Parathyroid adenoma (tissue), 2 donors: ENCODE data around the gene MATR3.
"Not testable (repeated sequence)": the region's sequence is repeated elsewhere in the genome, so short reads cannot be mapped to it uniquely, and the experiment has no call there.

Source experiments
- H2AFZ ChIP-seq: fragments of 300-600 bp; sonication (generic); one replicate; pipeline ENCODE4 v1.7.0; 2017; ENCODE audit warnings: antibody characterized with exemption, mild to moderate bottlenecking
- H3K27ac ChIP-seq: fragments of 300-600 bp; sonication (generic); one replicate; pipeline ENCODE4 v1.7.0; 2017
- H3K27me3 ChIP-seq: fragments of 300-600 bp; sonication (generic); one replicate; pipeline ENCODE4 v1.7.0; 2017; ENCODE audit warnings: low read length; ENCODE audit not compliant: control insufficient read depth, insufficient read depth
- H3K36me3 ChIP-seq: fragments of 300-600 bp; sonication (generic); one replicate; pipeline ENCODE4 v1.7.0; 2017; ENCODE audit warnings: low read length; ENCODE audit not compliant: control insufficient read depth, insufficient read depth
- H3K4me1 ChIP-seq: fragments of 300-600 bp; sonication (generic); one replicate; pipeline ENCODE4 v1.7.0; 2017; ENCODE audit warnings: control low read depth
- H3K4me2 ChIP-seq: fragments of 300-600 bp; sonication (generic); one replicate; pipeline ENCODE4 v1.7.0; 2017; ENCODE audit warnings: low read length
- H3K4me3 ChIP-seq: fragments of 300-600 bp; sonication (generic); one replicate; pipeline ENCODE4 v1.7.0; 2017; ENCODE audit warnings: low read depth, low read length
- H3K79me2 ChIP-seq: fragments of 300-600 bp; sonication (generic); one replicate; pipeline ENCODE4 v1.7.0; 2017; ENCODE audit warnings: control low read depth
- H3K9ac ChIP-seq: fragments of 300-600 bp; sonication (generic); one replicate; pipeline ENCODE4 v1.7.0; 2017; ENCODE audit warnings: mild to moderate bottlenecking
- H3K9me3 ChIP-seq: fragments of 300-600 bp; sonication (generic); one replicate; pipeline ENCODE4 v1.7.0; 2017; ENCODE audit warnings: low read length; ENCODE audit not compliant: control insufficient read depth
- TF ChIP-seq, protein P1 (sequence below): fragments of 300-600 bp; sonication (generic); IDR thresholded peaks from one replicate; pipeline ENCODE4 v1.7.0; 2017; ENCODE audit warnings: antibody characterized with exemption, mild to moderate bottlenecking
- donor health status: primary hyperparathyroidism.

MATR3 gene

DNA sequence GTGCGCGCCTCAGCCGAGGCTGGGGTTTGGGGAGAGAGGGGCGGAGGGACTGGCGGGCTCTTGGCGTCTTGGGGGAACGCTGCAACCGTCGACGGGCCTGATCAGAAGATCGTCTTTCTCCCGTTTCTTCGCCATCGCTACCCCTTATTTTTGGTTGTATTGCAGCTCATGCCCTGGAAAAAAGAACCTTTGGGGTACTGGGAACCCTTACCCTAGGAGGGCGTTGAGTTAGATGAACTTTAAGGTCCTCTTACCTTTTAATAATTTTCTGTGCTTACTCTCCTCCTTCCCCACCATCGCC lies 48.8 kb downstream of the MATR3 start:
- no peak overlapping the region for H3K9ac ChIP-seq
- peaks cover 9% of the 10 kb centered on the region for H3K4me1 ChIP-seq
- no peaks in the 10 kb centered on the region for H3K27me3 ChIP-seq
- H3K9me3 ChIP-seq: no peaks in the 10 kb centered on the region
- peak overlapping the region; percentile 98 for H3K27ac ChIP-seq
- TF ChIP-seq, protein P1, sequence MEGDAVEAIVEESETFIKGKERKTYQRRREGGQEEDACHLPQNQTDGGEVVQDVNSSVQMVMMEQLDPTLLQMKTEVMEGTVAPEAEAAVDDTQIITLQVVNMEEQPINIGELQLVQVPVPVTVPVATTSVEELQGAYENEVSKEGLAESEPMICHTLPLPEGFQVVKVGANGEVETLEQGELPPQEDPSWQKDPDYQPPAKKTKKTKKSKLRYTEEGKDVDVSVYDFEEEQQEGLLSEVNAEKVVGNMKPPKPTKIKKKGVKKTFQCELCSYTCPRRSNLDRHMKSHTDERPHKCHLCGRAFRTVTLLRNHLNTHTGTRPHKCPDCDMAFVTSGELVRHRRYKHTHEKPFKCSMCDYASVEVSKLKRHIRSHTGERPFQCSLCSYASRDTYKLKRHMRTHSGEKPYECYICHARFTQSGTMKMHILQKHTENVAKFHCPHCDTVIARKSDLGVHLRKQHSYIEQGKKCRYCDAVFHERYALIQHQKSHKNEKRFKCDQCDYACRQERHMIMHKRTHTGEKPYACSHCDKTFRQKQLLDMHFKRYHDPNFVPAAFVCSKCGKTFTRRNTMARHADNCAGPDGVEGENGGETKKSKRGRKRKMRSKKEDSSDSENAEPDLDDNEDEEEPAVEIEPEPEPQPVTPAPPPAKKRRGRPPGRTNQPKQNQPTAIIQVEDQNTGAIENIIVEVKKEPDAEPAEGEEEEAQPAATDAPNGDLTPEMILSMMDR: no peak
- no peaks in the 10 kb centered on the region for H3K36me3 ChIP-seq
- peak overlapping the region; percentile 88 for H3K4me2 ChIP-seq
- peaks cover 41% of the 10 kb centered on the region for H3K79me2 ChIP-seq
- peak overlapping the region; percentile 91 for H2AFZ ChIP-seq
- peak overlapping the region; percentile 91 for H3K4me3 ChIP-seq

GRCh38 chr5:139343476-139343875 lies 49.9 kb downstream of the MATR3 start:
- no peak overlapping the region for H3K9ac ChIP-seq
- peaks cover 9% of the 10 kb centered on the region for H3K4me1 ChIP-seq
- H3K4me3 ChIP-seq: peak overlapping the region; percentile 91

DNA sequence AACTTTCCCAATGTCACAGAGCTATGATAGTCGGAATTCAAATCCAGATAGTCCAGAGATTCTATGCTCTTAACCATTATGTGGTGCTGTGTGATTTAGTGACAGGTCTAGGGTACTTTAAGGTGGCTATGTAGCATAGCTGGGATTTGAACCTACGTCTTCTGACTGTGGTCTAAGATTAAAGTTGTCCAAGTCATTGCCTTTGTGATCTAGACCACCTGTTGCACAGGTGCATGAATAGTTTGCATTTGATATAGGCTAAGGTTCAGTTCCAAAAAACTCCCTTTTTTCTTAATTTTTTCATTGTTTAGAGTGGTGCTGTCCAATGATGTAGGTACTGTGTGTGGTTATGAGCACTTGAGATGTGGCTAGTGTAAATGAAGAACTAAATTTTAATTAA lies 50.6 kb downstream of the MATR3 start:
- H3K79me2 ChIP-seq: peaks cover 53% of the 10 kb centered on the region
- no peak overlapping the region for H3K4me2 ChIP-seq
- H3K9me3 ChIP-seq: no peaks in the 10 kb centered on the region
- peaks cover 9% of the 10 kb centered on the region for H3K4me1 ChIP-seq
- H3K36me3 ChIP-seq: no peaks in the 10 kb centered on the region
- no peaks in the 10 kb centered on the region for H3K27me3 ChIP-seq
- H2AFZ ChIP-seq: no peak overlapping the region
- TF ChIP-seq, protein P1: no peak
- no peak overlapping the region for H3K4me3 ChIP-seq
- H3K27ac ChIP-seq: no peak overlapping the region
- H3K9ac ChIP-seq: no peak overlapping the region

More at GRCh38 chr5:139343476-139343875, 49.9 kb downstream of the MATR3 start:
- H3K9me3 ChIP-seq: no peaks in the 10 kb centered on the region
- H3K4me2 ChIP-seq: peak overlapping the region; percentile 88
- H3K36me3 ChIP-seq: no peaks in the 10 kb centered on the region
- H3K79me2 ChIP-seq: peaks cover 46% of the 10 kb centered on the region
- TF ChIP-seq, protein P1: no peak
- H3K27me3 ChIP-seq: no peaks in the 10 kb centered on the region
- no peak overlapping the region for H3K27ac ChIP-seq
- no peak overlapping the region for H2AFZ ChIP-seq

DNA sequence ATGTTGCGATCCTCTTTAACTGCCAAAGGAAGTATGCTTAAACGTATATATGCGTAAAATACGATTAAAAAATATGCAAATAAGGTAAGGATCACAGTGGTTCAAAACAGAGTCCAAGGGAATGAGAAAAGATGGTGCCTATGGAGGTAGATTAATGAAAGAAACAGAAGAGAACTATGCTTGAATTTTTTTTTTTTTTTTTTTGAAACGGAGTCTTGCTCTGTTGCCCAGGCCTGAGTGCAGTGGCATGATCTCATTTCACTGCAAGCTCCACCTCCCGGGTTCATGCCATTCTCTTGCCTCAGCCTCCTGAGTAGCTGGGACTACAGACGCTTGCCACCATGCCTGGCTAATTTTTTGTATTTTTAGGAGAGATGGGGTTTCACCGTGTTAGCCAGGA lies 51.9 kb downstream of the MATR3 start:
- not testable (repeated sequence) for H3K9me3 ChIP-seq, H3K27me3 ChIP-seq, H3K36me3 ChIP-seq, H3K27ac ChIP-seq, H3K4me3 ChIP-seq, H2AFZ ChIP-seq, H3K4me1 ChIP-seq, H3K9ac ChIP-seq, H3K4me2 ChIP-seq
- H3K79me2 ChIP-seq: peaks cover 64% of the 10 kb centered on the region

DNA sequence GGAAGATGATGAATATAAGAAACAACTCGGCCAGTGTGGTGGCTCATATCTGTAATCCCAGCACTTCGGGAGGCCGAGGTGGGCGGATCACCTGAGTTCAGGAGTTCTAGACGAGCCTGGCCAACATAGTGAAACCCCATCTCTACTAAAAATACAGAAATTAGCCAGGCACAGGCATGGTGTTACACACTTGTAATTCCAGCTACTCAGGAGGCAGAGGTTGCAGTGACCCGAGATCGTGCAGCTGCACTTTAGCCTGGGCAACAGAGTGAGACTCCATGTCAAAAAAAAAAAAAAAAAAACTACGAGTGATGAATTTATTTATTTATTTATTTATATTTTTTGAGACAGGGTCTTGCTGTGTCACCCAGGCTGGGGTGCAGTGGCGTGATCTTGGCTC lies 54.3 kb downstream of the MATR3 start:
- H3K27me3 ChIP-seq, H3K4me2 ChIP-seq, H3K36me3 ChIP-seq, H2AFZ ChIP-seq, H3K9me3 ChIP-seq, H3K27ac ChIP-seq, H3K4me3 ChIP-seq, H3K4me1 ChIP-seq, H3K9ac ChIP-seq: not testable (repeated sequence)
- peaks cover 70% of the 10 kb centered on the region for H3K79me2 ChIP-seq

GRCh38 chr5:139354186-139354585 lies 60.6 kb downstream of the MATR3 start:
- H3K4me2 ChIP-seq: no peak overlapping the region
- H3K9ac ChIP-seq: no peak overlapping the region
- H3K36me3 ChIP-seq: no peaks in the 10 kb centered on the region
- peaks cover 80% of the 10 kb centered on the region for H3K79me2 ChIP-seq
- no peaks in the 10 kb centered on the region for H3K9me3 ChIP-seq
- no peaks in the 10 kb centered on the region for H3K4me1 ChIP-seq
- TF ChIP-seq, protein P1: no peak
- no peak overlapping the region for H3K4me3 ChIP-seq
- H2AFZ ChIP-seq: no peak overlapping the region
- H3K27ac ChIP-seq: no peak overlapping the region
- H3K27me3 ChIP-seq: no peaks in the 10 kb centered on the region

GRCh38 chr5:139355900-139356299 lies 62.4 kb downstream of the MATR3 start:
- H3K79me2 ChIP-seq: peaks cover 86% of the 10 kb centered on the region
- H3K9me3 ChIP-seq, H3K36me3 ChIP-seq, H3K4me2 ChIP-seq, H3K27me3 ChIP-seq, H3K9ac ChIP-seq, H3K27ac ChIP-seq, H3K4me1 ChIP-seq, H2AFZ ChIP-seq, H3K4me3 ChIP-seq: not testable (repeated sequence)
